Stomach (tissue), 9 donors: ENCODE measurements around the gene DENND4A. TPM values are rescaled to one million over a fixed set of nuclear protein-coding genes. Genes with fewer than 3 reads are reported as not detected.

Source experiments
- DNase-seq, 2 donors: peaks; one replicate each; pipeline versions ENCODE4 v3.0.0 to v3.0.0-alpha.2; 2013 to 2019
- H3K27ac ChIP-seq, 5 donors: fragments of 200-600 bp in 4 of 5; sonication (generic) in 4 of 5; one replicate each; pipeline ENCODE4 v1.5.1; 2013 to 2019; ENCODE audit warnings: mild to moderate bottlenecking in 1 of 5, moderate library complexity in 1 of 5
- H3K27me3 ChIP-seq, 3 donors: fragments of 200-600 bp; sonication (generic); one replicate each; pipeline ENCODE4 v1.5.1; 2017 to 2019; ENCODE audit warnings: mixed run types in 1 of 3
- H3K36me3 ChIP-seq, 4 donors: fragments of 200-600 bp; sonication (generic); 1 replicate in 3 of 4; 2 replicates in 1 of 4; pipeline ENCODE4 v1.5.1; 2016 to 2019
- H3K4me1 ChIP-seq, 4 donors: fragments of 200-600 bp; sonication (generic); one replicate each; pipeline ENCODE4 v1.5.1; 2016 to 2019
- H3K4me3 ChIP-seq, 4 donors: fragments of 200-600 bp; sonication (generic) in 3 of 4; one replicate each; pipeline ENCODE4 v1.5.1; 2016 to 2019; ENCODE audit warnings: mild to moderate bottlenecking in 1 of 4
- H3K9me3 ChIP-seq, 4 donors: fragments of 200-600 bp; sonication (generic); one replicate each; pipeline ENCODE4 v1.5.1; 2016 to 2019
- EP300 ChIP-seq: sonication (generic); formaldehyde crosslinking; IDR thresholded peaks from one replicate; pipeline ENCODE4 v1.6.1; 2017; ENCODE audit warnings: antibody characterized with exemption
- POLR2A ChIP-seq, 4 donors: fragments of 450-650 bp; IDR thresholded peaks; one replicate each; pipeline ENCODE4 v1.6.1; 2016; ENCODE audit warnings: antibody characterized with exemption in 4 of 4, control low read depth in 2 of 4, mild to moderate bottlenecking in 1 of 4, moderate library complexity in 1 of 4
- POLR2AphosphoS5 ChIP-seq, 3 donors: sonication (generic); formaldehyde crosslinking; IDR thresholded peaks; one replicate each; pipeline ENCODE4 v1.6.1; 2016; ENCODE audit warnings: antibody characterized with exemption in 3 of 3
- WGBS, 5 donors: extraction: QIAGEN DNeasy Blood & Tissue Kit in 3 of 5; methylation state at CpG; one replicate each; pipeline versions ENCODE4 v1.1.5 to v1.1.7; 2013 to 2018; 5-methylcytosine and 5-hydroxymethylcytosine counted together
- intact Hi-C: fragments of 100-400 bp; cut with DNase I; formaldehyde crosslinking; loops from one replicate; pipeline ENCODE4 v1.15.1; 2023; ENCODE audit warnings: low total_unique reads
- polyA plus RNA-seq, 3 donors: library from polyadenylated mRNA; stranded (reverse); fragments of 200-250 nt; gene quantifications; one replicate each; pipeline ENCODE4 v1.2.3, GENCODE V29; 2013
- total RNA-seq, 5 donors: library from RNA; depleted of rRNA; stranded (reverse); fragments of >200 nt; gene quantifications; one replicate each; pipeline versions ENCODE4 v1.1.0 to v1.2.3, GENCODE V29; 2014 to 2016
- TF ChIP-seq, protein P1 (sequence below), 7 experiments: fragments of 450-650 bp in 4 of 7; fragments of 200-600 bp in 3 of 7; sonication (generic) in 3 of 7; IDR thresholded peaks; one replicate each; pipeline ENCODE4 v1.5.1; 2016 to 2019; ENCODE audit warnings: antibody characterized with exemption in 7 of 7, control low read depth in 2 of 7, mild to moderate bottlenecking in 1 of 7
- donor health status: healthy with polysubstance abuse.
- donor health status: Bipolar disorder and iron deficiency.
- donor health status: healthy.

The DENND4A gene
- total and polyA plus RNA-seq, 8 donors = 5.0 to 60.6 (median 24.2) TPM

DNA sequence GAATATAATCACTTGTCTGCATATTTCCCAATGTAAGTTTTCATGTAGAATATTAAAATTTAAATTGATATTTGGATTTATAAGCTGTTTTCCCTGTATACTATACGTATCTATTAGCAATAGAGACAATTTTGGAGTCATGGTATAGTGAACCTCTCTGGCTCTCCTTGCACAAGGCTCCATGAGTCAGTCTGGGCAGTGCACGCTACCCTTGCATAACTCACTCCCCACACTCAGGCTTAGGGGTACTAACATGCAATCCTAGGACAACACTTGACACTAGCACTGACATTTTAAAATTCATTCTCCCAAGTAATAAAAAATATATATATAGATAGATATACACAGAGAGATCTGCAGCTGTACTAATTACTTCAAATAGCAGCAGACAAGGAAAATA lies 131.2 kb downstream of the DENND4A start:
- TF ChIP-seq, protein P1, sequence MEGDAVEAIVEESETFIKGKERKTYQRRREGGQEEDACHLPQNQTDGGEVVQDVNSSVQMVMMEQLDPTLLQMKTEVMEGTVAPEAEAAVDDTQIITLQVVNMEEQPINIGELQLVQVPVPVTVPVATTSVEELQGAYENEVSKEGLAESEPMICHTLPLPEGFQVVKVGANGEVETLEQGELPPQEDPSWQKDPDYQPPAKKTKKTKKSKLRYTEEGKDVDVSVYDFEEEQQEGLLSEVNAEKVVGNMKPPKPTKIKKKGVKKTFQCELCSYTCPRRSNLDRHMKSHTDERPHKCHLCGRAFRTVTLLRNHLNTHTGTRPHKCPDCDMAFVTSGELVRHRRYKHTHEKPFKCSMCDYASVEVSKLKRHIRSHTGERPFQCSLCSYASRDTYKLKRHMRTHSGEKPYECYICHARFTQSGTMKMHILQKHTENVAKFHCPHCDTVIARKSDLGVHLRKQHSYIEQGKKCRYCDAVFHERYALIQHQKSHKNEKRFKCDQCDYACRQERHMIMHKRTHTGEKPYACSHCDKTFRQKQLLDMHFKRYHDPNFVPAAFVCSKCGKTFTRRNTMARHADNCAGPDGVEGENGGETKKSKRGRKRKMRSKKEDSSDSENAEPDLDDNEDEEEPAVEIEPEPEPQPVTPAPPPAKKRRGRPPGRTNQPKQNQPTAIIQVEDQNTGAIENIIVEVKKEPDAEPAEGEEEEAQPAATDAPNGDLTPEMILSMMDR (IDR thresholded peaks at IDR 0.05) = no peak
- TF ChIP-seq POLR2A (IDR thresholded peaks at IDR 0.05) (no peak), EP300 (no peak), POLR2AphosphoS5 (IDR thresholded peaks at IDR 0.05) (no peak)
- Histone ChIP-seq H3K9me3 (no peaks in the 10 kb centered on the region), H3K27ac (no peak overlapping the region), H3K36me3 (peaks cover 8 to 95% (median 92%) of the 10 kb centered on the region in 4 donors), H3K4me1 (no peaks in the 10 kb centered on the region), H3K4me3 (no peak overlapping the region), H3K27me3 (no peaks in the 10 kb centered on the region)
- DNase-seq = no peak
- intact Hi-C loops = no loop called here
- 85 to 96% (median 94%) methylated on average over 2 of the region's 2 CpGs for WGBS, 5 donors

DNA sequence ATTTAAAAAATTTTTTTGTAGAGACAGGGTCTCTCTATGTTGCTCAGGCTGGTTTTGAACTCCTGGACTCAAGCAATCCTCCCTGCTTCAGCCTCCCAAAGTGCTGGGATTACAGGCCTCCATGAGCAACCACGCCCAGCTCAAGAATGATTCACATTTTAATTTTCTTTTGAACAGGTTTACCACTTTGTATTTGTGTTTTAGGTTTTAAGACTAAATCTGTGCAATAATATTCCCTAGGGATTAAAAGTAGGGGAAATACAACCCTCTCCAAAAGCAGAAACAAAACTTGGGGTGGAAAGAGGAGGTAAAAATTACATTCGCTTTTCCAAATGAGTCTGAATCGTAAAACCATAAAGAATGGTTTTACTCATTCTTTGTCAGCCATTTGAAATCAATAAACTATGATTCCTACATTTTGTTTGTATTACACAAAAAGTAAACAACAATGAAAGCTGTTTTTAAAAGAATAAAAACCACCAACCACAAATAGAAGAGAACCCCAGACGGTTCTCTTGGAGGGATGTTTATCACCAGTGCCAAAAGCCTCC lies 132.5 kb downstream of the DENND4A start:
- 74 to 86% (median 80%) methylated on average over 4 of the region's 4 CpGs for WGBS, 5 donors
- TF ChIP-seq EP300 = no peak
- TF ChIP-seq, protein P1 (IDR thresholded peaks at IDR 0.05) = no peak
- TF ChIP-seq POLR2A (IDR thresholded peaks at IDR 0.05) = no peak
- TF ChIP-seq POLR2AphosphoS5 (IDR thresholded peaks at IDR 0.05) = no peak
- Histone ChIP-seq H3K4me3 (no peak overlapping the region), H3K27ac (no peak overlapping the region), H3K36me3 (peaks cover 0 to 95% (median 92%) of the 10 kb centered on the region in 4 donors), H3K4me1 (no peaks in the 10 kb centered on the region), H3K27me3 (no peaks in the 10 kb centered on the region), H3K9me3 (no peaks in the 10 kb centered on the region)
- intact Hi-C loops = no loop called here
- DNase-seq = no peak

DNA sequence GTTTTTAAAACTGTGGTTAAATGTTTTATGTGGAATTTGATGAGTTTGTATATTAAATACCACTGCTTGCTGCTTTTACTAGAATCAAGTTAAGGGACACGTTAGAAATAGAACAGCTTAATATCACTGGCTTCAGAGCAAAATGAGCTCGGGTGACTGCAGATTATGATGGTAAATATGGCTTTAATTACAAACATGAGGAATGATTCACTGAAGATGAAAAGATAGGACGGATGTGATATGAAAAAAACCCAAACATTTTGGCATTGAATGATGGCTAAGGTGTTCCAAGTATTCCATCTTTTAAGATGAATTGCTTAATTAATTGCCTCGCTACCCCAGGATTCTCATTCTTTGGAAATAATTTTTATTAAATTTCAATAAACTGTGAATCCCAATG lies 136.6 kb downstream of the DENND4A start:
- DNase-seq = no peak
- intact Hi-C loops = no loop called here
- Histone ChIP-seq H3K36me3 (peaks cover 0 to 90% (median 69%) of the 10 kb centered on the region in 4 donors), H3K4me1 (no peaks in the 10 kb centered on the region), H3K9me3 (no peaks in the 10 kb centered on the region), H3K27me3 (no peaks in the 10 kb centered on the region), H3K27ac (no peak overlapping the region), H3K4me3 (no peak overlapping the region)
- 83 to 90% (median 85%) methylated on average over 4 of the region's 4 CpGs for WGBS, 5 donors
- no peak for TF ChIP-seq EP300
- TF ChIP-seq, protein P1 (IDR thresholded peaks at IDR 0.05) = no peak
- TF ChIP-seq POLR2AphosphoS5 (IDR thresholded peaks at IDR 0.05) = no peak
- TF ChIP-seq POLR2A (IDR thresholded peaks at IDR 0.05) = no peak

GRCh38 chr15:65655026-65655425 lies 137.1 kb downstream of the DENND4A start:
- no peak for DNase-seq
- TF ChIP-seq POLR2A (IDR thresholded peaks at IDR 0.05) (no peak), POLR2AphosphoS5 (IDR thresholded peaks at IDR 0.05) (no peak), EP300 (no peak)
- TF ChIP-seq, protein P1 (IDR thresholded peaks at IDR 0.05) = no peak
- Histone ChIP-seq H3K27me3 (no peaks in the 10 kb centered on the region), H3K4me3 (no peak overlapping the region), H3K27ac (no peak overlapping the region), H3K9me3 (no peaks in the 10 kb centered on the region), H3K4me1 (no peaks in the 10 kb centered on the region), H3K36me3 (peaks cover 0 to 86% (median 65%) of the 10 kb centered on the region in 4 donors)
- intact Hi-C loops = no loop called here
- 88 to 100% (median 91%) methylated on average over 1 of the region's 1 CpG for WGBS, 5 donors
